ENCODE data around the gene KIF4A. TPM values are rescaled to one million over a fixed set of nuclear protein-coding genes. Genes with fewer than 3 reads are reported as not detected.

Gene KIF4A
- polyA plus RNA-seq, 1 donor (not counting 4 experiments of a cell fraction or from before 2014, with no cell fraction given): 7.1 TPM

DNA sequence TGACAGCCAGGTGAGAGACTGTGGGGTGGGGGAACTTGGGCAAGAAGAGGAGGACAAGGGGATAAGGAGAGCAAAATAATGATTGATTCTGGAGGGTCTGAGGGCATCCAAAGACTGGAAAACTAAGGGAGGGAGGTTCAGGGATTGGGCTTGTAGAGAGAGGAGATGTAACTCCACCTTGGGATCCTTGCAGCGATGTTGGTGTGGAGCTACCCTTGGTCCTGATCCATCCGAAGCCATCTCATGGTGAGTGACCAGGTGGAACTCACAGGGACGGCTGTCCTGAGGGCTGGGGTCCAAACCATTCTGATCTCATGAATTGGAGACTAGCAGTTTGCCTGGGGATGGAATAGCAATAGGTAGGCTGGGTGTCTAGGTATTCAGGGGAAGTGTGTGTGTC lies 9.3 kb upstream of the KIF4A start:
- dilution Hi-C loops (cut with MboI; ENCODE audit: extremely low pct_ligation_motif_present, low sequenced_read_pairs): no loop called here
- TF ChIP-seq, protein P1, sequence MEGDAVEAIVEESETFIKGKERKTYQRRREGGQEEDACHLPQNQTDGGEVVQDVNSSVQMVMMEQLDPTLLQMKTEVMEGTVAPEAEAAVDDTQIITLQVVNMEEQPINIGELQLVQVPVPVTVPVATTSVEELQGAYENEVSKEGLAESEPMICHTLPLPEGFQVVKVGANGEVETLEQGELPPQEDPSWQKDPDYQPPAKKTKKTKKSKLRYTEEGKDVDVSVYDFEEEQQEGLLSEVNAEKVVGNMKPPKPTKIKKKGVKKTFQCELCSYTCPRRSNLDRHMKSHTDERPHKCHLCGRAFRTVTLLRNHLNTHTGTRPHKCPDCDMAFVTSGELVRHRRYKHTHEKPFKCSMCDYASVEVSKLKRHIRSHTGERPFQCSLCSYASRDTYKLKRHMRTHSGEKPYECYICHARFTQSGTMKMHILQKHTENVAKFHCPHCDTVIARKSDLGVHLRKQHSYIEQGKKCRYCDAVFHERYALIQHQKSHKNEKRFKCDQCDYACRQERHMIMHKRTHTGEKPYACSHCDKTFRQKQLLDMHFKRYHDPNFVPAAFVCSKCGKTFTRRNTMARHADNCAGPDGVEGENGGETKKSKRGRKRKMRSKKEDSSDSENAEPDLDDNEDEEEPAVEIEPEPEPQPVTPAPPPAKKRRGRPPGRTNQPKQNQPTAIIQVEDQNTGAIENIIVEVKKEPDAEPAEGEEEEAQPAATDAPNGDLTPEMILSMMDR (optimal IDR thresholded peaks at IDR 0.05 in 1 of 3, IDR thresholded peaks at IDR 0.05 in 1 of 3, conservative IDR thresholded peaks at IDR 0.05 in 1 of 3; ENCODE audit: extremely low read depth in 1 of 3, insufficient read depth in 2 of 3, low read length in 3 of 3): no peak
- TF ChIP-seq EZH2 (IDR thresholded peaks at IDR 0.05; ENCODE audit: low read length): no peak

DNA sequence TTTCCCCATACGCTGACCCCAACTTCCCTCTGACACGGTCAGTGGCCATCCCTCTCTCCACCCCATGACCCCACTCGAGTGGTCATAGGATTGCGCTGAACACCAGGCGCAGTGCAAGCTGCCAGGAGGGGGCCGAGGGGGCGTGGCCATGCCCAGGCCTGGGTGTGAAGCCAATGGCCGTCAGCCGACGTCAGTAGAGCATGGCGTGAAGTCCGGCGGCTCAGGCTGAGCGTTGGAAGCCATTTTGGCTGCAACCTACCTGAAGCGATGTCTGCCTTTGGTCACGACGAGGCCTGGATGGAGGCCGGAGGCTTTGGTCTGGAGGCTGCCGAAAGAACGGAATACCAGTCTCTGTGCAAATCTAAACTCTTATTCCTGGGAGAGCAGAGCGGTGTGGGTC lies 8.0 kb upstream of the KIF4A start, which contains the start of gene RAB41:
RAB41 (plus strand) TSS at position 222 of the 400 bp plus-strand sequence; CDS start at position 268, 46 bp downstream.
- Histone ChIP-seq H3K9me1 (ENCODE audit: control insufficient read depth, extremely low read depth, insufficient read depth, low read length) (no peaks in the 10 kb centered on the region), H3K9ac (ENCODE audit: control insufficient read depth, extremely low read depth, insufficient read depth, low read length) (no peak within 1 kb of the TSS), H3K4me2 (ENCODE audit: control insufficient read depth, extremely low read depth, insufficient read depth, low read depth, low read length) (no peak within 1 kb of the TSS), H3K4me3 (ENCODE audit: control insufficient read depth in 2 of 3, extremely low read depth in 1 of 3, insufficient read depth in 2 of 3, low read depth in 1 of 3, low read length in 3 of 3) (no peak within 1 kb of the TSS), H3K79me2 (ENCODE audit: control insufficient read depth, insufficient read depth, low read length) (no peaks in the 10 kb centered on the region), H3K9me3 (ENCODE audit: control insufficient read depth, low read depth, low read length) (peaks cover 2% of the 10 kb centered on the region), H3K27me3 (ENCODE audit: control insufficient read depth, extremely low read depth, insufficient read depth, low read length) (no peaks in the 10 kb centered on the region), H4K20me1 (ENCODE audit: control insufficient read depth, extremely low read depth, insufficient read depth, low read length) (no peaks in the 10 kb centered on the region), H3K4me1 (ENCODE audit: control insufficient read depth, extremely low read depth, insufficient read depth, low read length) (no peaks in the 10 kb centered on the region), H3K27ac (ENCODE audit: control insufficient read depth, insufficient read depth, low read length) (no peak within 1 kb of the TSS), H3K36me3 (ENCODE audit: control insufficient read depth in 2 of 2, extremely low read depth in 1 of 2, insufficient read depth in 2 of 2, low read length in 2 of 2) (peaks cover 0 to 4% of the 10 kb centered on the region in 2 experiments), H2AFZ (ENCODE audit: control insufficient read depth, low read length) (no peak within 1 kb of the TSS)
- TF ChIP-seq, protein P1 (optimal IDR thresholded peaks at IDR 0.05 in 1 of 3, IDR thresholded peaks at IDR 0.05 in 1 of 3, conservative IDR thresholded peaks at IDR 0.05 in 1 of 3; ENCODE audit: extremely low read depth in 1 of 3, insufficient read depth in 2 of 3, low read length in 3 of 3): no peak
- no peak for TF ChIP-seq EZH2 (IDR thresholded peaks at IDR 0.05; ENCODE audit: low read length)
- FAIRE-seq (no peak), DNase-seq (ENCODE audit: low read depth, low spot score) (no peak)
- dilution Hi-C loops (cut with MboI; ENCODE audit: extremely low pct_ligation_motif_present, low sequenced_read_pairs): no loop called here

More for the DNA sequence above, 9.3 kb upstream of the KIF4A start:
- Histone ChIP-seq H3K4me3 (ENCODE audit: control insufficient read depth in 2 of 3, extremely low read depth in 1 of 3, insufficient read depth in 2 of 3, low read depth in 1 of 3, low read length in 3 of 3) (no peak overlapping the region), H2AFZ (ENCODE audit: control insufficient read depth, low read length) (no peak overlapping the region), H3K9me1 (ENCODE audit: control insufficient read depth, extremely low read depth, insufficient read depth, low read length) (no peaks in the 10 kb centered on the region), H3K79me2 (ENCODE audit: control insufficient read depth, insufficient read depth, low read length) (no peaks in the 10 kb centered on the region), H3K27me3 (ENCODE audit: control insufficient read depth, extremely low read depth, insufficient read depth, low read length) (no peaks in the 10 kb centered on the region), H3K4me1 (ENCODE audit: control insufficient read depth, extremely low read depth, insufficient read depth, low read length) (no peaks in the 10 kb centered on the region), H3K9me3 (ENCODE audit: control insufficient read depth, low read depth, low read length) (peaks cover 2% of the 10 kb centered on the region), H3K27ac (ENCODE audit: control insufficient read depth, insufficient read depth, low read length) (no peak overlapping the region), H3K9ac (ENCODE audit: control insufficient read depth, extremely low read depth, insufficient read depth, low read length) (no peak overlapping the region), H3K4me2 (ENCODE audit: control insufficient read depth, extremely low read depth, insufficient read depth, low read depth, low read length) (no peak overlapping the region), H3K36me3 (ENCODE audit: control insufficient read depth in 2 of 2, extremely low read depth in 1 of 2, insufficient read depth in 2 of 2, low read length in 2 of 2) (no peaks in the 10 kb centered on the region), H4K20me1 (ENCODE audit: control insufficient read depth, extremely low read depth, insufficient read depth, low read length) (no peaks in the 10 kb centered on the region)
- DNase-seq (ENCODE audit: low read depth, low spot score) (no peak), FAIRE-seq (no peak)
